Hypothalamus (tissue), 51 donors: ENCODE measurements around the gene COLEC11.
"Not testable (repeated sequence)": the region's sequence is repeated elsewhere in the genome, so short reads cannot be mapped to it uniquely, and the experiment has no call there.

ENCODE experiments used
- DNase-seq, 51 donors: peaks; one replicate each; lab custom pipeline; 2025; lab: John Stamatoyannopoulos, UW

Gene COLEC11

DNA sequence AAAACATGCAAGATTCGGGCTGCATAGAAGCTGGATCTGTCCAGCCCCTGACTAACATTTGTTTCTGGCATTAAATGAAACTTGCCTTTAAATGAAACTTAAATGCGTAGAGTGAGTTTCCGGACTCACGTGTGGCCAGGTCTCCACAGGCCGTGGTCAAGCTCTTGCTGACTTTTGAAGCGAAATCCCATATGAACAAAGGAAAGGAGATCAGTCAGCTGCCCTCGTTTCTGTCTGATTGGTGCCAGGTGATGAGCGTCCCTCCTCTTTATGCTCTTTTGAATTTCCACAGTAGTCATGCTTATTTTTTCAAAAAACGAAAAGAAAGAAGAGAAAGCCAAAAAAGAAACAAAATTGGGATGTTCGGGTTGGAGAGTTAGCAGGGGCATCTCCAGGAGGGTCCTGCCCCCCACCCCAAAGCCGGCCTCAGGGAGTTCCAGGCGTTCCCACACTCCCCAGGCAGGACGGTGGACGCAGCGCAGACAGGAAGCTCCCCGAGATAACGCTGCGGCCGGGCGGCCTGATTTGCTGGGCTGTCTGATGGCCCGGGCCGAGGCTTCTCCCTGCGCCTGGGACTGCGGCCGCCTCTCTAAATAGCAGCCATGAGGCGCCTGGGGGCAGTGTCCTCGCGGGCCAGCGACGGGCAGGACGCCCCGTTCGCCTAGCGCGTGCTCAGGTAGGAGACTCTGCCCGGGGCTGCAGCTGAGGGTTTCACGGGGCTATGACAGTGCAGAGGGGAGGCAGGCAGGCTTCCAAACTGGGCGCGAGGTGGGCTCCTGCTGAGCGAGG lies at the start of gene COLEC11:
TSS of gene COLEC11 (plus strand) at position 620 of the 789 bp plus-strand sequence. CDS start 9,229 bp downstream, outside the sequence.
- peak in 2 of 51 donors; percentile 8 to 22 for DNase-seq

DNA sequence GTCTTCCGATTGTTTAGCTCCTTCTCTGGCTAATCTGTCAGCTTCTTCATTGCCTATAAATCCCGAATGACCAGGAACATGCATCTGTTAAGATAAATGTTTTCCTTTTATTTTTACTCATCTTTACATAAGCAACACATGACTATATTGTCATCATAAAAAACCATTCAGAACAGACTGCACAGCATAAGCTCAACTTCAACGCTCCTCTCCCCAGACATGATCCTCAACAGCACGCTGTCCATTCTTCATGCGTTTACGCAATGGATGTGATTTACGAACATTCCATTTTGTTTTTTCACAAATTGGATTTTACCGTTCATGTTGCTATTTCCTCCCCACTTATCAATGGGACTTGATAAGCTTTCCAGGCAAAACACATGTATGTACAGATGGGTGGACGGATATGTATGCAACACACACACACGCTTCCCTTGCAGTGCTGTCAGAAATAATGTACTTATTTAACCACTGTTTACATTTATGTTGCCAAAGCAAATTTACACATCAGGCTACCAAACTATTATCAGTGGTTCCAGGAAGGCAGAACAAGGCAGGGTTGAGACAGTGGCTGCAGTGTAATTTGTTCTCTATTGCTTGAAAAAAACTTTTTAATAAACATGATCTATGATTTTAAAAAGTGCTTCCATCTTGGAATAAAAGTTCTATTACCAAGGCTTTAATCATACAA lies 49.0 kb upstream of the COLEC11 start:
- no peak for DNase-seq

DNA sequence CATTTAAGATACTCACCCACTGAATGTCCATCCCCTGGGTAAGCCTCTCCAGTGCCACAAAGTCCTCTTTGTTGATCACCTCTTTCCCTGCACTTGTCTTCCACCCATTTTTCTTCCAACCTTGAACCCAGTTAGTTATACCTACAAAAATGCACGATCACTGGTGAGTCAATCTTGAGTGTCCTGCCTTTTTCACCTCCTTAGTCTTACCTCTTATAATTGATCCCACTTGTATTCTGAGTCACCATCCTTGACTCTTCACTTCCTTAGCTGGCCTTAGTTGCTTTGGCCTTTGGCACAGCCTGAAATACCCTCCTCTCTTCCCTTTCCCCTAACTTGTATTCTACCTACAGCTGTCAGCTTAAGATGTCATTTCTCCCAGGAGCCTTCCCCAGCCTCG lies 47.0 kb upstream of the COLEC11 start:
- DNase-seq = no peak

DNA sequence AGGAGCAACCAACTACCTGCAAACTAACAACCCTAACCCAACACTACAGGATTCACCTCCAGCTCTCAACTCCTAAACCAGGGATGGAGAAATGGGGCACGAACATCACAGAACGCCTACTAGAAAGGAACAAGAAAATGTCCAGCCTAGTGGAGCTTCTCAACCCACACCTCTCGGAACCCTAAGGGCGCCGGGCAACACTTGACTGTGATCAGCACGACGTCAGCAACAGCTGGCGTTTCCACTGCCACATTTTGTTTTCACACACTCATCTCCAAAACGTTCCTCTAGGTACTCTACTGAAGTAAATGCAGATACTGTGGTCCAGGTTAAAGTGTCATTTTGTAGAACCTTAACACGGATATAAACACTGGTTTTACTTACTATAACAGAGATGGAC lies 41.0 kb upstream of the COLEC11 start:
- DNase-seq = no peak

DNA sequence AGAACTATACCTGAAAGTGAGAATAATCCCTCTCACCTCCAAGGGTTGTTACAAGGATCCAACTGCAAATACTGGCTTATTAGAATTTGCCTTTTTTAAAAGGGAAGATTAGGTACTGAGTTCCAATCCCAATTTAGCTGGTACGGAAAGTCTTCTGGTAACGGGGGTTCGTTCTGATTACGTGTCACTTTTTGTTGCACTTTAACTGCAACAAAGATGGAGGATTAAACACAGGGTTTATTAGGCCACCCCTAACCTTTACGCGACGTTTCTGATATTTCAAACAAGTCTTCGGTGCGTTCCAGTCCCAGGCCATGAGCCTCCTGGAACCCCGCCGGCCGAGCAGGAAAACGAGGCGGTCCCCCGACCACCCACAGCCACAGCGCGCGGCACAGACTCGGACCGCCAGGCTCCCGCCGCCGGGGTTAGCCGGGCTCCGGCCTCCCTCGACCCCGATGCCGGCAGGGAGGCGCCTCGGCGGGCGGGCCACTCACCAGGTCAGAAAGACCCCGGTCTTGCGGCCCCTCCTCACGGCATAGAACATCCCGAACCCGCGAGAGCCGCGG lies 37.2 kb upstream of the COLEC11 start:
- peak in 1 of 51 donors; percentile 25 for DNase-seq

DNA sequence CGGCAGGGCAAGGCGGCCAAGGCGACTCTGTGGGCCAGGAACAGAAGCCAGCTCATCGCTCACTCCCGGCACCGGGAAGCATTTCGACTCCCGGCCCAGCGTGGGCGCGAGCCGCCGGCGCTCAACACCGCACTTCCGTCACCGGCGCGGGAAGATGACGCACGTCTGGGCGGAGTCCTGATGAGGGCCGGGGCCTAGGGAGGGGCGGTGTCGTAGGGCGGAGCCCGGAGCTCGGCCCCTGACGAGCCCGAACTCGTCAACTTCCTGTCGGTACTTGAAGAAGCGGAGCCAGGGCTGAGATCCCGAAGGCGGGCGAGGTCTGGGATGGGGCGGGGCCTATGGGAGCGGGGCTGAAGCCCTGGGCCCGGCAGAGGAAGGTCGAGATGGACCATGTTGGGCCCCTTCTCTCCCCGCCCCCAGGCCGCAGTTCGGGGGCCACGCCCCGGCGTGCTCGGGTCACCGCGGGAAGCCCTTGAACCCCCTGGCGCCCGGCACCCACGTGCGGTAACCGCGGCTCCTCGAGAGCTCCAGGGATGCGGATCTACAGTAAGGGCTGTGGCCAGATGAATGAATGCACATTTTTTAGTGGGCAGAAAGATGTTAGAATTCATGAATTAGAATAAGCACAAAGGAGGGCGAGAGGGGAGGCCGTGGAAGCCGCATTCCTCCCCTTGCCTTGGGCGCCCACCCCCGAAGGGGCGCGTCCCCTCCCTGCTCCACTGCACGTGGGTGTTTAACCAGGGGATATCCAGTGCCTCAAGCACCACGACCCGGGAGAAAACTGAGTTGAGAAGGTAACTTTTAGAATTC lies 36.5 kb upstream of the COLEC11 start, which contains the start of gene RNASEH1:
TSS of gene RNASEH1 (minus strand) at position 129 of the 810 bp plus-strand sequence. CDS start at position 56, 73 bp downstream.
- DNase-seq = peak; percentile 76 to 98 (median 95)

DNA sequence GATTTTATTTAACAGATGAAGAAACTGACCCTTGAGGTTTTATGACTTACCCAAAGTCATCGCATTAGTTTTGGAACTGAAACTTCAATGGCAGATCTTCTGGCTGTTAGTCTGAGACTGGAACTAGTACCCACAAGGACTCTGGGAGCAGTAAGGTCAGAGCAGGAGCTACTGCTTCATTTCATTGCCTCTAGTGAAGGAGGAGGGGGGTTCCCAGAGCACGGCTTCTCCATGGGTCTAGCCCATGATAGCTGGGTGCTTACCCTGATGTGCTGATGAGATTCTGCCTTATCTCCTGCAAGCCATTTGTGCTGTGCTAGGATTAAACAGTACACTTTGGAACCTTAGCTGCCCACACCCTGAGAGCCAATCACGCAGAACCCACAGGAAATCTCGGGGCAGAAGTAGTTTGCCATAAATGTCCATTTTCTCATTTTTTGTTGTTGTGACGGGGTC lies 31.4 kb upstream of the COLEC11 start:
- DNase-seq = no peak

DNA sequence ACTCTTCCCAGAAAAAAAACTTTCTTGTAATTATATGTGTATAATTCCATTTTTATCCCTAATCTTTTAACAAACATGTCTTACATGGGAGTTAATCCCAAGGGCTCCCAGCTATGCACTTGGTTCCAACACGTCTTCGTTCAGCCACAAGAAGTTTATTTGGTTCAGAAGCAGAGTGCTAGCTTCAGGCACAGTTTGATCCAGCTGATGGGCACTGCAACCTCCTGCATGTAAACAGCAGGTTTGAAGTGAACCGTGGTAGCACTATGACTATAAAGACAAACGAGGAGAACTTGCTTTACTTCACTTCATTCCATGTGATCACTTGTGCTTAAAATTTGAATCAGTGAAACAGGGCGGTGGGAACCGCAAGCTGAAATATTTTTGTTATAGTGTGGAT lies 29.8 kb upstream of the COLEC11 start:
- DNase-seq = no peak

DNA sequence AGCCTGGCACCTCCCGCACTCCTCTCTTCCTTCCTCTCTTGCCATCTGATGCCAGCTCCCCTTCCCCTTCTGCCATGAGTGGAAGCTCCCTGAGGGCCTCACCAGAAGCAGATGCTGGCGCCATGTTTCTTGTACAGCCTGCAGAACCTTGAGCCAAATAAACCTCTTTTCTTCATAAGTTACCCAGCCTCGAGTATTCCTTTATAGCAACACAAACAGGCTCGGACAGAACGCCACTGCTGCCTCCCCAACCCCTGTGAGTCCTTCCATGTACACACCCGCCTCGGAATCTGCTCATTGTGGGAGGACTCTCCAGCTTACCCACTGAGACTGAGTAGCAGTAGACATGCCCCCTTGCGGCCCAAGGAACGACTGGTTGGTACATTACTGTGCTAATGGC lies 28.1 kb upstream of the COLEC11 start:
- DNase-seq = no peak

DNA sequence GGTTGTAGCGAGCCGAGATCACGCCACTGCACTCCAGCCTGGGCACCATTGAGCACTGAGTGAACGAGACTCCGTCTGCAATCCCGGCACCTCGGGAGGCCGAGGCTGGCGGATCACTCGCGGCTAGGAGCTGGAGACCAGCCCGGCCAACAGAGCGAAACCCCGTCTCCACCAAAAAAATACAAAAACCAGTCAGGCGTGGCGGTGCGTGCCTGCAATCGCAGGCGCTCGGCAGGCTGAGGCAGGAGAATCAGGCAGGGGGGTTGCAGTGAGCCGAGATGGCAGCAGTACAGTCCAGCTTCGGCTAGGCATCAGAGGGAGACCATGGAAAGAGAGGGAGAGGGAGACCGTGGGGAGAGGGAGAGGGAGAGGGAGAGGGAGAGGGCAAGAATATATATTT lies 25.3 kb upstream of the COLEC11 start:
- DNase-seq = not testable (repeated sequence)

DNA sequence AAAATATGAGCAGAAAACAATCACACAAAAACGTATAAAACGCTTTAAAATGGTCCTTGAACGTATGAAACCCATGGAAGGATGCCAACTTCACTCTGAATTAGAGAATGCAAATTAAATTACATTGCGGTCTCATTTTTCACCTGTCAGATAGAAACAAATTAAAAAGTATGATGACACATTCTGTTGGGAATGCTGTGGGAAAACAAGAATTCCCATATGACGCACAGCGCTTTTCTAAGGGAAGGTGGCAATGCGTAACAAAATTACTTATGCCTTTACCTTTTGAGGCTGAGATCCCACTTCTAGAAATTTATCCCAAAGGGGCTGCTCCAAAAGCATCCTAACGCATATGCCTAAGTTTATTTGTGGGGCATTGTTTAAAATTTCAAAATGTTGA lies 23.6 kb upstream of the COLEC11 start:
- no peak for DNase-seq

DNA sequence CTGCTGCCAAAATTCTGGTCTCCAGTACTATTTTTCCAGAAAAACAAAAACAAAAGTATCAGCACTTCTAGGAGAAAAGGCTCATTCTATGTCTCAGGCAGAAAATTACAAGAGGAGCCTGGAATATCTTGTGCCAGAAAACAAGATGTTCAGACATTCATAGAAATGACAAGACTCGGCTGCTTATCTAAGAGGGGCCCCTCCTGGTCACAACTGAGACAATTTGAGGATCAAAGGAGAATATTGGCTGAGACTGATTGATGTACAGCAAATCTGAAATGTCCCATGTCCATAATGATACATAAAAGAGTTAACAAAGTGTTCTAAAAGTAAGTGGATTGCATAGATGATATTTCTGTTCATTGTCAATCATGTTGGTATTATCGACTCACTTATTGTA lies 22.3 kb upstream of the COLEC11 start:
- DNase-seq = no peak

DNA sequence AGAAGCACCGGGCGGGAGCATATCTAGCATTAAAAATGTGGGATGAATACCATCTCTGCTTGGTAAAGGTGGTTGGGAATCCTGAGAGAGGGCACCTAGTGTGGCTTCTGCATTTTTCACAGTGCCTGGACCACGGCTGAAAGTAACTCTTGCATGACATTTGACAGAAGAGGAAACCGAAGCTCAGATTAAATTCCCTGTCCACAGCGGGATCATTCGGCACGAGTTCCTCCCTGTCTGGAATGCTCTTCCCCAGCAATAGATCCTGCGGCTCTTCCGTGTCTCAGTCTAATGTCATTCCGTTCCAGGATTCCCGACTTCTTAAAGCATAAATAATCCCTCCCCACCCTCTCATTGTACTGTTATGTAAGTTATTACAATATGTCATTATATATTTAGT lies 20.8 kb upstream of the COLEC11 start:
- no peak for DNase-seq

DNA sequence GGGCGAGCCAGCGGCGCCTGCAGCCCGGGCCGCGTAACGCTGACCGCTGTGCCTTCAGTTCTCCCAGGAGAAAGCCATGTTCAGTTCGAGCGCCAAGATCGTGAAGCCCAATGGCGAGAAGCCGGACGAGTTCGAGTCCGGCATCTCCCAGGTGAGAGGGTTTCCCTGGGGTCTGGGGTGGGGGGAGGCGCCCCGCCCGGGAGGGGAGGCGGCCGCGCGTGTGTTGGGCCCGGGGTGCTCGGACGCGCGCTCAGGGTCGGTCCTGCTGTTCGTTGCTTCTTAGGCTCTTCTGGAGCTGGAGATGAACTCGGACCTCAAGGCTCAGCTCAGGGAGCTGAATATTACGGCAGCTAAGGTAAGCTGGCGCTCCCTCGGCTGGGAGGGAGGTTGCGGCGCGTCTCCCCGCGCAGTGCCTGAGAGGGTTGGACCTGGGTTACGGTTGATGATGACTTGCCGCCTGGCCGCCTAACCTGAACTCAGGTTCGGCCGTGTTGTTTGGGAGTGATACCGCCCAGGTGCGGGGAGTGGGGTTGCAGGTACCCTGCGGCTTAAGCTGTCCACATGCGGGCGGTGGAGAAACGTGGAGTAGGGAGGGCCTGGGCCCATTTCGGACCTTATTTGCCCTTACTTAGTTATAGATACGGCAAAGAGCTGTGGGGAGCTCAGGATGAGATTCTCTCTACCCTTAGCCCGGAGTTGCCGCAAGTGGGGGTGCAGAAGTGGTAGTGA lies 19.2 kb upstream of the COLEC11 start:
- peak in 4 of 51 donors; percentile 11 to 49 (median 36) for DNase-seq

DNA sequence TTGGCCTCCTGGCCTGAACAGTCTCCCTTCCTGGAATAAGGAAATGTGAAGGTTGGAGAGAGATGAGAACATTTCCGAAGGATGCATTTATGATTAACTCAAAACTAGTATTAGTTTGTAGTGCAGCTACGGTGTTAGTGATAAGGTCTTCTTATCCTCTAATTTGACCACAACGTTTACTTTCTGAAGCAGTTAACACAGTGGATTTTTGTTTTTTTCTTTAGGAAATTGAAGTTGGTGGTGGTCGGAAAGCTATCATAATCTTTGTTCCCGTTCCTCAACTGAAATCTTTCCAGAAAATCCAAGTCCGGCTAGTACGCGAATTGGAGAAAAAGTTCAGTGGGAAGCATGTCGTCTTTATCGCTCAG lies 18.7 kb upstream of the COLEC11 start:
- not testable (repeated sequence) for DNase-seq

DNA sequence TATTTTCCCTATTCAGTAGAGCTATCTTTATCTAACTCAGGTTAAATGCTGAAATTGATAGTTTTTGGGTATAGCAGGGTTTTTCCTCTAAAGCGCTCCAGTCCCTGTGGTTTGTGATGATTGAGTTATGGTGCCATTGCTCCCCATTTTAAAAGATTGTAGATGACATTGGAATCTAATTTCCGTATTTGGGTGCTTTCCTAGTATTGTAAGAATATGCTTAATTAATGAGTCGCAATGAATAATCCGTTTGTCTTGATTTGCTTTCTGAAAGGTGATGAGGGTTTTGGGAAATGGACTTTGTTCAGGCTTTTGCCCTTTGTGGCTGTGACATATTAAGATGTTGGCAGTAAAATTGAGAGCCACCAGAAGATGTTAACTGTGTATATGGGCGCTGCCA lies 15.9 kb upstream of the COLEC11 start:
- DNase-seq = no peak

DNA sequence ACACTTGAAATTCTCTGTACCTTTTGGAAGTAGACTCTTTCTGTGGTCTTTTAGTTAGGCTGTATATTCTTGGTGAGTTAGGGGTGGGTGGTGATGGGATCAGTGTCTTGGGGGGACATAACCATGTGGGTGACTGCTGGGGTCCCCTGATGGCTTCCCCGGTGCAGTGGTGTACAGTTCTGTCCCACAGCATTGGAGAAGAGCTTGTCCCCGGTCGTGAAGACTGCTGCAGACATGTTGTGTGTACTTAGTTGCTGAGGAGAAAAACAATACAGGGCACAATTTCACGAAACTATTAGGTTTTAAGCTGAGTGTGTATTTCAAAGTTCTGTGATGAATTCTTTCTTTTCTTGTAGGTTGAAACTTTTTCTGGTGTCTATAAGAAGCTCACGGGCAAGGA lies 14.5 kb upstream of the COLEC11 start:
- DNase-seq = no peak

DNA sequence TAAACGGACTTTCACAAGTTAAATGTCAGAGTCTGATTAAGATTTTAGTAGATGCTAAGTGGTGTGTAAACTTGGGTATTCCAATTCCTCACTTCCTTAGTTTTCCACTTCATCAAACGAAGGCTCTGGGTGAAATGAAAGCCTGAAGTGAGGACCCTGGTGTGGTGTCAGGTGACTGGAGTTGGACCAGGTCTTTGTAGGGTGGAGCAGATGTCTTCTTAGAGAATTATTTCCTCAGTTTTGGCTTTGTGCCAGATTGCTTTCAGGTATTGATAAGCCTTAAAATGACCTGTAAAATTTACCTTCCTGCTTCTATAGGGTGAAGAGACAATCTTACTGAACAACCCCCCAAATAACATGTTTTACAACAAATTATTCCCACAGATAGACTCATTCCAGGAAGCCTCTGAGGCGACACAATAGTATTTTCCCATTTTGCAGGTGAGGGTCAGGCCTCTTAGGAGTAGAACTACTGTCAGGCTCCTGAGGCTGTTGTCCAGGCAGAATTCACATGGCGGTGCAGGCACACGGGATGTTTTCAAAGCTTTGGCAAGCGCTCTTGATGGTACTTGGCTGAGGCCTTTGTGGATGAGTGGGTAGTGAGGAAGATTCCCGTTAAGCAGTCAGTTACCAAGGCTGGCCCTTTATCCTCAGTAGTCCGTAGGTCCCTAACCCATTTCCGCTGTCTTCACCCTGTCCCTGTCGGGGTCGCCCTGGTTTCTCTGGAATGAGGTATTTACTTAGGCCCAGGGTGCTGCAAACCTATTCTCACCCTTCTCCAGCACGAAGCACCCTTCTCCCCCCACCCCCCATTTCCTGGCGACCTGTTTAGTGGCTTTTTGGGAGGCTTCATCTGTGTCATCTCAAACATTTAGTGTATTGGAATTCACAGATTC lies 13.3 kb upstream of the COLEC11 start:
- no peak for DNase-seq

DNA sequence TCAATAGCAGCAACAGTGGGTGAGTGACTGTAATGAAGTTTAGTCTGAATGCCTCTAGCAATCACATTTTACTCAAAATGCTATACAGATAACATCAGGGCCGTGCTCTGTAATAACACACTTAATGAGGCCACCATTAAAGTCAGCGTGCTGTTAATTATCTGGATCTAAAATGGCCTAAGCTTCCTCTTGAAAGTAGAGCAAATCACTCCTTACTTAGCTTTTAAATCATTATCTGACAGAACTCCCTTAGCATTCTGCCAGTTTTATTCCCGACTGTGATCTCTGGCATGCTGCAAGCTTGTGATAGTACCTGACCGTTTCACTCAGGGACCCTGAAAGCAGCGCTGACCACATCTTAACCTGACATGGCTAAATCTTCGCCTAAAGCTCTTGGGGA lies 10.8 kb upstream of the COLEC11 start:
- no peak for DNase-seq
